Neuronal stem cell (in vitro differentiated cells): ENCODE measurements around the gene EXOSC3.
"Not testable (repeated sequence)": the region's sequence is repeated elsewhere in the genome, so short reads cannot be mapped to it uniquely, and the experiment has no call there.

ENCODE experiments used
- DNase-seq: peaks from one replicate; pipeline ENCODE4 v3.0.0-alpha.2; 2013; ENCODE audit warnings: low spot score
- H2AFZ ChIP-seq: one replicate; pipeline ENCODE4 v1.6.1; 2013; ENCODE audit warnings: mild to moderate bottlenecking, low read length, inconsistent platforms
- H2AK5ac ChIP-seq: 2 replicates; pipeline ENCODE4 v1.6.1; 2013; ENCODE audit warnings: low read depth, mild to moderate bottlenecking, inconsistent platforms, low read length, moderate library complexity, mixed read lengths
- H2BK120ac ChIP-seq: 2 replicates; pipeline ENCODE4 v1.6.1; 2013; ENCODE audit warnings: low read depth, mild to moderate bottlenecking, inconsistent platforms, low read length, moderate library complexity, mixed read lengths
- H2BK12ac ChIP-seq: one replicate; pipeline ENCODE4 v1.6.1; 2013; ENCODE audit warnings: low read length, inconsistent platforms
- H2BK15ac ChIP-seq: 2 replicates; pipeline ENCODE4 v1.6.1; 2013; ENCODE audit warnings: mild to moderate bottlenecking, low read length, inconsistent platforms, mixed read lengths
- H2BK5ac ChIP-seq: one replicate; pipeline ENCODE4 v1.6.1; 2013; ENCODE audit warnings: inconsistent platforms, mild to moderate bottlenecking, low read length, moderate library complexity
- H3K14ac ChIP-seq: one replicate; pipeline ENCODE4 v1.6.1; 2013; ENCODE audit warnings: low read length, inconsistent platforms
- H3K18ac ChIP-seq: 2 replicates; pipeline ENCODE4 v1.6.1; 2013; ENCODE audit warnings: low read length, inconsistent platforms
- H3K23ac ChIP-seq: 2 replicates; pipeline ENCODE4 v1.6.1; 2013; ENCODE audit warnings: low read depth, mild to moderate bottlenecking, mixed read lengths, low read length, inconsistent platforms; ENCODE audit not compliant: poor library complexity
- H3K27ac ChIP-seq: replicated peaks from 3 replicates; pipeline ENCODE4 v1.5.1; 2013; ENCODE audit warnings: low read length, inconsistent platforms
- H3K27me3 ChIP-seq, 3 experiments: 2 replicates each; pipeline ENCODE4 v1.6.1; 2013; ENCODE audit warnings: low read length in 3 of 3, mild to moderate bottlenecking in 2 of 3, inconsistent platforms in 1 of 3, low read depth in 1 of 3, mixed read lengths in 1 of 3, moderate library complexity in 1 of 3; ENCODE audit not compliant: control insufficient read depth in 3 of 3, insufficient read depth in 3 of 3
- H3K36me3 ChIP-seq, 2 donors: replicated peaks in 1 of 2; 2 replicates each; pipeline ENCODE4 v1.6.1; 2013; ENCODE audit warnings: low read length in 2 of 2; ENCODE audit not compliant: control insufficient read depth in 2 of 2, insufficient read depth in 2 of 2
- H3K4ac ChIP-seq: 2 replicates; pipeline ENCODE4 v1.6.1; 2013; ENCODE audit warnings: inconsistent platforms, mild to moderate bottlenecking, low read length, moderate library complexity
- H3K4me1 ChIP-seq, 2 donors: 1 replicate in 1 of 2; 2 replicates in 1 of 2; pipeline ENCODE4 v1.6.1; 2013; ENCODE audit warnings: low read length in 2 of 2, low read depth in 1 of 2; ENCODE audit not compliant: control insufficient read depth in 2 of 2, insufficient read depth in 1 of 2
- H3K4me2 ChIP-seq: one replicate; pipeline ENCODE4 v1.6.1; 2013; ENCODE audit warnings: mild to moderate bottlenecking, low read length, inconsistent platforms; ENCODE audit not compliant: insufficient read depth, poor library complexity, severe bottlenecking
- H3K4me3 ChIP-seq, 2 donors: 2 replicates each; pipeline ENCODE4 v1.5.1; 2013; ENCODE audit warnings: low read length in 2 of 2, mild to moderate bottlenecking in 2 of 2, inconsistent platforms in 1 of 2, moderate library complexity in 1 of 2
- H3K79me1 ChIP-seq: one replicate; pipeline ENCODE4 v1.6.1; 2013; ENCODE audit warnings: low read depth, mild to moderate bottlenecking, inconsistent platforms, low read length, moderate library complexity
- H3K9ac ChIP-seq: one replicate; pipeline ENCODE4 v1.6.1; 2013; ENCODE audit warnings: mild to moderate bottlenecking, low read depth, low read length, inconsistent platforms; ENCODE audit not compliant: poor library complexity
- H3K9me3 ChIP-seq, 2 donors: replicated peaks in 1 of 2; 2 replicates each; pipeline versions ENCODE3 to v1.6.1; 2013; ENCODE audit warnings: low read length in 2 of 2, mild to moderate bottlenecking in 2 of 2, inconsistent platforms in 1 of 2, low read depth in 1 of 2, mixed read lengths in 1 of 2, moderate library complexity in 1 of 2; ENCODE audit not compliant: control insufficient read depth in 2 of 2, insufficient read depth in 1 of 2
- H4K8ac ChIP-seq: one replicate; pipeline ENCODE4 v1.6.1; 2013; ENCODE audit warnings: low read depth, mild to moderate bottlenecking, inconsistent platforms, low read length, moderate library complexity
- H4K91ac ChIP-seq: one replicate; pipeline ENCODE4 v1.6.1; 2013; ENCODE audit warnings: low read length, low read depth, mild to moderate bottlenecking, inconsistent platforms; ENCODE audit not compliant: poor library complexity
- WGBS, 2 donors: extraction: QIAGEN DNeasy Blood & Tissue Kit; methylation state at CpG; one replicate each; pipeline ENCODE4 v1.1.7; 2013; ENCODE audit warnings: missing lambda C conversion rate in 2 of 2, mixed read lengths in 1 of 2; ENCODE audit not compliant: insufficient read length in 2 of 2, insufficient replicate concordance in 1 of 2; ENCODE audit errors: extremely low coverage in 2 of 2; 5-methylcytosine and 5-hydroxymethylcytosine counted together

The EXOSC3 gene

DNA sequence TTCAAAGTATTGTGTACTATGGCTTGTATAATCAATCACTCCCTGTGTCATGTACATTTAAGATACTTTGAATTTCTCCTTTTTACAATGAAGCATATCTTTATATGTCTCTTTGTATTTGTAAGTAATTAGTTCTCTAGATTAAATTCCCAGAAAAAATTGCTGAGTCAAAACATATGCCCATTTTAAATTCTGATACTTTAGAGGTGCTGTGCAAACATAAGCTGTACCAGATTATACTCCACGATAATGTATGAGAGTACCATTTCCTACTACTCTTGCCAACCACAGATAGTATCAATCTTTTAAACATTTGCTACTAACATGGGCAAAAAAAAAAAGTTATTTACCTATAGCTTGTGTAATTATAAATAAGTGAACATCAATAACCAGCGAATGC lies 34.0 kb upstream of the EXOSC3 start:
- no peak overlapping the region for H4K91ac ChIP-seq
- H3K14ac ChIP-seq: no peak overlapping the region
- no CpG with 5 or more reads among the region's 2 CpGs for WGBS, 2 donors
- H3K4me2 ChIP-seq: no peak overlapping the region
- no peaks in the 10 kb centered on the region for H3K79me1 ChIP-seq
- no peak overlapping the region for H4K8ac ChIP-seq
- no peak overlapping the region for H2AK5ac ChIP-seq
- no peaks in the 10 kb centered on the region for H3K9me3 ChIP-seq
- H3K9ac ChIP-seq: no peak overlapping the region
- no peak overlapping the region for H3K4ac ChIP-seq
- no peak overlapping the region for H2BK5ac ChIP-seq
- no peak overlapping the region for H2AFZ ChIP-seq
- H2BK15ac ChIP-seq: no peak overlapping the region
- H3K27me3 ChIP-seq: no peaks in the 10 kb centered on the region
- no peak overlapping the region for H3K4me3 ChIP-seq
- no peak overlapping the region for H3K18ac ChIP-seq
- no peaks in the 10 kb centered on the region for H3K4me1 ChIP-seq
- H2BK120ac ChIP-seq: no peak overlapping the region
- DNase-seq: no peak
- no peak overlapping the region for H3K23ac ChIP-seq
- H2BK12ac ChIP-seq: no peak overlapping the region
- peaks cover 2 to 48% of the 10 kb centered on the region in 2 donors for H3K36me3 ChIP-seq
- no peak overlapping the region for H3K27ac ChIP-seq

DNA sequence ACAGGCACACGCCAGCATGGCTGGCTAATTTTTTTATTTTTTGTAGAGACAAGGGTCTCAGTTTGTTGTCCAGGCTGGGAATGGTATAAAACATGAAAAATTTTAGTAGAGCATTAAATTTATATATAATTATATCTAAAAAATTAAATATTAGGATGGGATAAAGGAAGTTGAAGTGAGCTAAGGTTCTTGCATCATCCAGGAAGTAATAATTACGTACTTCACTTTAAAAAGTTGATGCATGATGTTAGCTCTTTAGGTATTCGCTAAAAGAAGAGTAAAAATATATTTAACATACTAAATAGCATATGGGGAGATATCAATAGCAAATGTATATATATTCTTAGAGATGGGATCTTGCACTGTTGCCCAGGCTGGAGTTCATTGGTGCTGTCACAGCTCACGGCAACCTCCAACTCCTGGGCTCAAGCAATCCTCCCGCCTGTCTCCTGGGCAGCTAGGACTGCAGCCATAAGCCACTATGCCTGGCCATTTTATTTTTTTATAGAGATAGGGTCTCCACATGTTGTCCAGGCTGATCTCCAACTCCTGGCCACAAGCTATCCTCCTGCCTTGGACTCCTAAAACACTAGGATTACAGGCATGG lies 28.0 kb upstream of the EXOSC3 start:
- H2AFZ ChIP-seq: no peak overlapping the region
- H3K27ac ChIP-seq: no peak overlapping the region
- WGBS, 2 donors: no CpG with 5 or more reads among the region's 5 CpGs
- H2BK12ac ChIP-seq: no peak overlapping the region
- peaks cover 0 to 18% of the 10 kb centered on the region in 2 donors for H3K36me3 ChIP-seq
- no peak overlapping the region for H3K23ac ChIP-seq
- DNase-seq: no peak
- H3K4me1 ChIP-seq: no peaks in the 10 kb centered on the region
- H4K91ac ChIP-seq: no peak overlapping the region
- no peak overlapping the region for H3K4me3 ChIP-seq
- H3K14ac ChIP-seq: no peak overlapping the region
- no peak overlapping the region for H3K18ac ChIP-seq
- H3K79me1 ChIP-seq: no peaks in the 10 kb centered on the region
- H3K4ac ChIP-seq: no peak overlapping the region
- no peaks in the 10 kb centered on the region for H3K27me3 ChIP-seq
- no peak overlapping the region for H3K4me2 ChIP-seq
- no peak overlapping the region for H2AK5ac ChIP-seq
- H2BK15ac ChIP-seq: no peak overlapping the region
- no peak overlapping the region for H4K8ac ChIP-seq
- H3K9ac ChIP-seq: no peak overlapping the region
- H2BK5ac ChIP-seq: no peak overlapping the region
- H2BK120ac ChIP-seq: no peak overlapping the region
- no peaks in the 10 kb centered on the region for H3K9me3 ChIP-seq

DNA sequence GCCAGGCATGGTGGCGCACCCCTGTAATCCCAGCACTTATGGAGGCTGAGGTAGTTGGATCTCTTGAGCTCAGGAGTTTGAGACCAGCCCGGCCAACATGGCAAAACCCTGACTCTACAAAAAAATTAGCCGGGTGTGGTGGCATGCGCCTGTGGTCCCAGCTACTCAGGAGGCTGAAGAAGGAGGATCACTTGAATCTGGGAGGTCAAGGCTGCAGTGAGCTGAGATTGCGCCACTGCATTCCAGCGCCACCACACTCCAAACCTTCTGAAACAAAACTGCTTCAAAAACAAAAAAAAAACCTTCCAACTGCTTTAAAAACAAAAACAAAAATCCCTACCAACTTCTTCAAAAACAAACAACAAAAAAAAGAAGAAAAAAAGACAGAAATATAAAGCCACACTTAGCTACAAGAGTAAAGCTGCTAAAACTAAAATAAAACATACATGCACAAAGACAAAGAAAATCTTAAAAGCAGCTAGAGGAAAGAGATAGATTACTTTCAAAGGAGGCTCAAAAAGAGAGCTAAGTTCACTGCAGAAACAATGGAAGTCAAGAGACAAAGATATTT lies 27.1 kb upstream of the EXOSC3 start:
- H4K91ac ChIP-seq: no peak overlapping the region
- no peak overlapping the region for H3K9ac ChIP-seq
- H2AFZ ChIP-seq: no peak overlapping the region
- no peak overlapping the region for H3K18ac ChIP-seq
- no peaks in the 10 kb centered on the region for H3K9me3 ChIP-seq
- H3K27me3 ChIP-seq: no peaks in the 10 kb centered on the region
- no peak overlapping the region for H3K23ac ChIP-seq
- H3K79me1 ChIP-seq: no peaks in the 10 kb centered on the region
- H3K14ac ChIP-seq: no peak overlapping the region
- H2BK5ac ChIP-seq: no peak overlapping the region
- no peak overlapping the region for H3K4ac ChIP-seq
- H3K4me1 ChIP-seq: no peaks in the 10 kb centered on the region
- no CpG with 5 or more reads among the region's 6 CpGs for WGBS, 2 donors
- H2AK5ac ChIP-seq: no peak overlapping the region
- no peak overlapping the region for H2BK12ac ChIP-seq
- no peak overlapping the region for H2BK15ac ChIP-seq
- no peak overlapping the region for H3K4me3 ChIP-seq
- no peak for DNase-seq
- no peak overlapping the region for H4K8ac ChIP-seq
- H3K27ac ChIP-seq: no peak overlapping the region
- no peak overlapping the region for H2BK120ac ChIP-seq
- H3K4me2 ChIP-seq: no peak overlapping the region
- peaks cover 0 to 21% of the 10 kb centered on the region in 2 donors for H3K36me3 ChIP-seq

DNA sequence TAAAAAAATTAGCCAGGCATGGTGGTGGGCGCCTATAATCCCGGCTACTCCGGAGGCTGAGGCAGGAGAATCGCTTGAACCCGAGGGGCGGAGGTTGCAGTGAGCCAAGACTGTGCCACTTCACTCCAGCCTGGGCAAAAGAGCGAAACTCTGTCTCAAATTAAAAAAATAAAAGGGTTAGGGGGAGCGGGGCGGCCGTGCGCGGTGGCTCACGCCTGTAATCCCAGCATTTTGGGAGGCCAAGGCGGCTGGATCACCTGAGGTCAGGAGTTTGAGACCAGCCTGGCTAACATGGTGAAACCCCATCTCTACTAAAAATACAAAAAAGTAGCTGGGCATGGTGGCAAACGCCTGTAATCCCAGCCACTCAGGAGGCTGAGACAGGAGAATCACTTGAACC lies 24.8 kb upstream of the EXOSC3 start:
- not testable (repeated sequence) for H3K14ac ChIP-seq, H3K4me1 ChIP-seq, H2BK5ac ChIP-seq, H3K9me3 ChIP-seq, H3K4ac ChIP-seq, H2BK15ac ChIP-seq, H2BK120ac ChIP-seq, H3K79me1 ChIP-seq, H4K91ac ChIP-seq, DNase-seq, H3K4me3 ChIP-seq, H2BK12ac ChIP-seq, H2AK5ac ChIP-seq, H4K8ac ChIP-seq, H3K27me3 ChIP-seq, H3K27ac ChIP-seq, H3K9ac ChIP-seq, H3K18ac ChIP-seq, H3K4me2 ChIP-seq, H3K23ac ChIP-seq, H2AFZ ChIP-seq
- H3K36me3 ChIP-seq: peaks cover 0 to 24% of the 10 kb centered on the region in 2 donors
- WGBS, 2 donors: no CpG with 5 or more reads among the region's 15 CpGs
